ENCODE data around the gene SKA2.

DNA sequence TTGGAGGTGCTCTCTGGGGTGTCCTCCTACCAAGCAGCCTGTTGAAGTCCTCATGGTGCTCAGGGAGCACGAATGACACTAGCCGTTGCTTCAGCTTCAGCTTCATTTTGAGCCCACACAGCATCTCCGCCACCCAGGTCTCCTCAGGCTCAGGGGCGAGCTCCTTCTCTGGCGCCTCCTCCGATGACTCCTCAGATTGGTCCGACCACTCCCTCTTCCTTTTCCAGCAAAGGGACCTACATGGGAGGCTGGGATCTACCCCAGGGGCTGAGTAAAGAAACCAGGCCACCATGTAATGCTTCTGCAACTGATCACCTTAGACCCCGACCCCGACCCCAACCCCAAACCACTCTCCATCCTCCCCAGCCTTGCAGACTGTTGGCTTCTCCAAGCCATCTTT, 26.5 kb upstream of the SKA2 start:
- TF ChIP-seq, protein P1, sequence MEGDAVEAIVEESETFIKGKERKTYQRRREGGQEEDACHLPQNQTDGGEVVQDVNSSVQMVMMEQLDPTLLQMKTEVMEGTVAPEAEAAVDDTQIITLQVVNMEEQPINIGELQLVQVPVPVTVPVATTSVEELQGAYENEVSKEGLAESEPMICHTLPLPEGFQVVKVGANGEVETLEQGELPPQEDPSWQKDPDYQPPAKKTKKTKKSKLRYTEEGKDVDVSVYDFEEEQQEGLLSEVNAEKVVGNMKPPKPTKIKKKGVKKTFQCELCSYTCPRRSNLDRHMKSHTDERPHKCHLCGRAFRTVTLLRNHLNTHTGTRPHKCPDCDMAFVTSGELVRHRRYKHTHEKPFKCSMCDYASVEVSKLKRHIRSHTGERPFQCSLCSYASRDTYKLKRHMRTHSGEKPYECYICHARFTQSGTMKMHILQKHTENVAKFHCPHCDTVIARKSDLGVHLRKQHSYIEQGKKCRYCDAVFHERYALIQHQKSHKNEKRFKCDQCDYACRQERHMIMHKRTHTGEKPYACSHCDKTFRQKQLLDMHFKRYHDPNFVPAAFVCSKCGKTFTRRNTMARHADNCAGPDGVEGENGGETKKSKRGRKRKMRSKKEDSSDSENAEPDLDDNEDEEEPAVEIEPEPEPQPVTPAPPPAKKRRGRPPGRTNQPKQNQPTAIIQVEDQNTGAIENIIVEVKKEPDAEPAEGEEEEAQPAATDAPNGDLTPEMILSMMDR (IDR thresholded peaks at IDR 0.05 in 8 of 11, conservative IDR thresholded peaks at IDR 0.05 in 3 of 11): no peak
- TF ChIP-seq POLR2A (IDR thresholded peaks at IDR 0.05) (no peak), POLR2AphosphoS5 (IDR thresholded peaks at IDR 0.05) (no peak)

Data from spleen (tissue), 7 donors.